Measurements from ENCODE around the gene CTDSPL.

Gene CTDSPL

DNA sequence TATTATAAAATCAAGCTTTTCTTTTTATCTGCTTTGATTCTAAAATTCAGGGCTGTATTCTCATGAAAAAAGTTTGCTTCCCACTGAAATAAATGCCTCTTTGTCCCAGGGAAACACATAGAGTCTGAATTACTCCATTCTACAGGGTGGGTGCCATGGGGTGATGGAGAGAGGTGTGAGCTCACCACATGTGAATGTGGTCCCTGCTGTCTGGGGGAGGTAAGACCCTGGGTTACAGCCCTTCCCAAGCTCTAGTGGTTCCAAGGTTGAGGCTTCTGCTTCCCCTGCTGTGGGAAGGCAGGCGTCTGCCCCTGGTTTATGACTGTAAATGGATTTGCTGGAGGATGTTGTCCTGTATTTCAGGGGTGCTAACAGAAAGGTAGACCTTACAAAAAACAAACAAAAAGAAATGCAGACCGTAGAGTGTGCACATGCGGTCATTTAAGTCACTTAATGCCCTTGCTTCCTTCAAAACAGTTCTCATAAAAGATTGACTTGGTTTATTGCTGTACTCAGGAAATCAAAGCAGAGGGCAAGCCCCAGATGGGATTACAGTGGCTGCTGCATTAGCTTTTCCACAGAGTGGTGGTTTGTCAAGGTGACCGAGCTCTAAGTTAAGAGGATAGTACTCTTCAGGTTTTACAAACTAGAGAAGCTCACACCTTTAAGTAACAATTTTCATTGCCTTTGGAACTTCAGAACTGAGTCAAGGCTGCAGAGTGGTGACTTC lies 49.2 kb downstream of the CTDSPL start:
- DNase-seq (ENCODE audit: low spot score): no peak
- no peak overlapping the region for H3K4me3 ChIP-seq
- no peak overlapping the region for H3K27ac ChIP-seq
- TF ChIP-seq, protein P1, sequence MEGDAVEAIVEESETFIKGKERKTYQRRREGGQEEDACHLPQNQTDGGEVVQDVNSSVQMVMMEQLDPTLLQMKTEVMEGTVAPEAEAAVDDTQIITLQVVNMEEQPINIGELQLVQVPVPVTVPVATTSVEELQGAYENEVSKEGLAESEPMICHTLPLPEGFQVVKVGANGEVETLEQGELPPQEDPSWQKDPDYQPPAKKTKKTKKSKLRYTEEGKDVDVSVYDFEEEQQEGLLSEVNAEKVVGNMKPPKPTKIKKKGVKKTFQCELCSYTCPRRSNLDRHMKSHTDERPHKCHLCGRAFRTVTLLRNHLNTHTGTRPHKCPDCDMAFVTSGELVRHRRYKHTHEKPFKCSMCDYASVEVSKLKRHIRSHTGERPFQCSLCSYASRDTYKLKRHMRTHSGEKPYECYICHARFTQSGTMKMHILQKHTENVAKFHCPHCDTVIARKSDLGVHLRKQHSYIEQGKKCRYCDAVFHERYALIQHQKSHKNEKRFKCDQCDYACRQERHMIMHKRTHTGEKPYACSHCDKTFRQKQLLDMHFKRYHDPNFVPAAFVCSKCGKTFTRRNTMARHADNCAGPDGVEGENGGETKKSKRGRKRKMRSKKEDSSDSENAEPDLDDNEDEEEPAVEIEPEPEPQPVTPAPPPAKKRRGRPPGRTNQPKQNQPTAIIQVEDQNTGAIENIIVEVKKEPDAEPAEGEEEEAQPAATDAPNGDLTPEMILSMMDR (IDR thresholded peaks at IDR 0.05): no peak

DNA sequence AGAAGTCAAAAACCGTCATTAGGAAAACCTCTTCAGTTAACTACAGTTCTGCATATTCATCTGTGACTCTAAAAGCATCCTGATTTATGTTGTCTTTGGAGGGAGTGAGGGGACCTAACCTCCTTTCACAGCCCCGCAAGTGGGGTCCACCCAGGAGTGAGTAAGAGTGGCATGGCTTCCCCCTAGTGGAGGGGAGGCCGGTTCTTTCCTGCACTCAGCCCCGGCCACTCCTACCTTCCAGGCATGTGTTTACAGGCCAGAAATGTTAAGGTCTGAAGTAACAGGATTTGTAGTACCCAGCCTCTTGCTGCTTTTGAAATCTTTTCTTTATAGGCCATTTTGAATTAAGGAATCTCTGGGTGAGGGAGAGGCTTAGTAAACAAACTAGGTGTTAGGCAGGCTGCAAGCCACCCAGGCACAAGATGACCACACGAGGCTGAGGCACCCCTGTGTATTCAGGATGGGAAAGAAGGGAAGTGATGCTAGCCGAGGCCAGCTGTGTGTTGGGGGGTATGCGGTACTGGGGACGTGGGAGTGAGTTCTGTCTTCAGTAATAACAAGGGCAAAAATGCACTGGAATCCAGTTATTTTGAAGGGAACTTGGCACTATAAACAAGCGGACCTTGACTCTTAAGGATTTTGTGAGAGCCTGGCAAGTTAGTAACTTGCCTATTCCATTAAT lies 50.5 kb downstream of the CTDSPL start:
- H3K4me3 ChIP-seq: no peak overlapping the region
- no peak overlapping the region for H3K27ac ChIP-seq
- DNase-seq (ENCODE audit: low spot score): no peak
- TF ChIP-seq, protein P1 (IDR thresholded peaks at IDR 0.05): no peak

DNA sequence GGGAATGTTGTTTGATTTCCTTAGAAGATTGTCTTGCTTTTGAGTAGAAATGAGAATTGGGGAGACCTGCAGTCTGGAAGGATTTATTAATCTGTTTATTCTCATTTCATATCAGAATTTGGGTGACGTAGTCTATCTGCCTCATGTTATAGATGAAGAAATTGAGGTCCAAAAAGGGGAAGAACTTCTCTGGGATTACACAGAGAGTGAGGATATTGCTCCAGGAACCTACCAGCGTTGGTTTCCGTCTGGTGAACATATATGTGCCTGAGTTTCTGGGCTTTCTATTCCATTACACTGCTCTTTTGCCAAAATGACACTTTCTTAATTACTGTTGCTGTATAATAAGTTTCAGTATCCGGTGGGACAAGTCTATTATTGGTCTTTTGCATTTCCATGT lies 51.8 kb downstream of the CTDSPL start:
- H3K27ac ChIP-seq: no peak overlapping the region
- TF ChIP-seq, protein P1 (IDR thresholded peaks at IDR 0.05): no peak
- no peak for DNase-seq (ENCODE audit: low spot score)
- no peak overlapping the region for H3K4me3 ChIP-seq

DNA sequence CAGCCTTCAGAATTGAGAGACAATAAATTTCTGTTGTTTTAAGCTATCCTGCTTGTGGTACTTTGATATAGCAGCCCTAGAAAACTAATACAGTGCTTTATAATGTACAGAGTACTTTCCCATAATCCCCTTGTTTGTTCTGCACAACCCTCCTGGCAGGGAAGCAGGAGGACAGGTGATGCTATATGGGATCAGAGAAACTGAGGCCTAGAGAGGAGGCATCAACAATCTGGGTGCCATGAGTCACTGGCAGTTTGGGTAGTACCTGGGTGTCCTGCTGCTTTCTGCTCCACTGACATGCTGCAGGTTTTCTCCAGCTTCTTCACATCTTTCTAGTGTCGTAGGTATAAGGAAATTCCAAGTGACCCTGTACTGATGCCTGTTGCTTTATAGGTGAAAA lies 55.0 kb downstream of the CTDSPL start:
- no peak for DNase-seq (ENCODE audit: low spot score)
- Histone ChIP-seq H3K27ac (no peak overlapping the region), H3K4me3 (no peak overlapping the region)
- TF ChIP-seq, protein P1 (IDR thresholded peaks at IDR 0.05): no peak

DNA sequence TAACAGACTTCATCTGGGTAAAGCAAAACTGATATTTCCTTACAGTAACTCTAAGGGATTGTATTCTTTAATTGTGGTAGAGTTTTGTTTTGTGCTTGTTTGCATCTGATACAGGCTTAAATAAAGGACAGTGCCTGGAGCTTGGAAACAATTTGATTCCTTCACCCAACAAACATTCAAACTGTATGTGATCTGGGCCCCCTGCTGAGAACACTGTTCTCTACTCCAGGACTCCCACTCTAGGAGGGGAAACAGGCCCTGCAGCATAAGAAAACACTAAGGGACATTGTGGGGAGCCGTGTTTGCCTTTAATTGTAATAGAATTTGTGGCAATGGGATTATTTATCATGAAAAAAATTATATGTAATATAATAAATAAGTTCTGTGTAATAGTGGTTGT lies 56.9 kb downstream of the CTDSPL start:
- H3K27ac ChIP-seq: no peak overlapping the region
- TF ChIP-seq, protein P1 (IDR thresholded peaks at IDR 0.05): no peak
- no peak for DNase-seq (ENCODE audit: low spot score)
- no peak overlapping the region for H3K4me3 ChIP-seq

DNA sequence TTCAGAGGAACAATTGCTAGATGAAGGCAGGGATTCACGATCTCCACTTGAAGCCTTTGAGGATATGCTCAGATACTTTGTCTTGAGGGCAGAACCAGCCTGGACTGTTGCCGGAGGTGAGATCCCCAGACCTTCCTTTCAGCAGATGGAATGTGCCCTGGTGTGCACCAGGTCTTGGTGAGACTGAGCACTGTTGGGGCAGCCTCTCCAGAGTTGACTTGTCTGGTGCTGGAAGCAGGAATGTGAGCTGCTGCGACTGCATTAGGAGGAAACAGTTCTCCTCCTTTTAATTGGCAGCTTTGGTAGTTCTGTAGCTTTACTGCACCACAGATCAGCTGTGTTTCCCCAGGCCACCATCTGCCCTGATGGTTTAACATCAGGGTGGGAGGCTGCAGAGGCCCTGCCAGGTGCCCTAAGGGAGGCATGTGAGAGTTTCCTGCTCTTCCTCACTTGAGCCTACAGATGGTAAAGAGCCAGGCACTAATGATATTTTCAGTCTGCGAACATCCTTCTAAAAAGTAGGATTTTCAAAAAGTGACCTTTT lies 58.5 kb downstream of the CTDSPL start:
- Histone ChIP-seq H3K27ac (peak overlapping the region; percentile 40 to 90), H3K4me3 (no peak overlapping the region)
- no peak for DNase-seq (ENCODE audit: low spot score)
- TF ChIP-seq, protein P1 (IDR thresholded peaks at IDR 0.05): no peak

Measured in coronary artery (tissue), 2 donors.